HUES48 (cell line): Measurements from ENCODE around the gene SMYD5.
A peak's percentile ranks its signal among the peaks of the same experiment; 100 is the strongest.
"Not testable (repeated sequence)": the region's sequence is repeated elsewhere in the genome, so short reads cannot be mapped to it uniquely, and the experiment has no call there.

Source experiments
- H3K27ac ChIP-seq: one replicate; pipeline ENCODE4 v1.7.0; 2013; ENCODE audit warnings: low read depth, low read length, inconsistent platforms
- H3K27me3 ChIP-seq: 2 replicates; pipeline ENCODE4 v1.6.1; 2013; ENCODE audit warnings: mild to moderate bottlenecking, low read length; ENCODE audit not compliant: control insufficient read depth, insufficient read depth
- H3K36me3 ChIP-seq: 2 replicates; pipeline ENCODE4 v1.6.1; 2013; ENCODE audit warnings: low read length; ENCODE audit not compliant: control insufficient read depth, insufficient read depth
- H3K4me1 ChIP-seq: 2 replicates; pipeline ENCODE4 v1.6.1; 2013; ENCODE audit warnings: mild to moderate bottlenecking, low read length; ENCODE audit not compliant: control insufficient read depth, insufficient read depth
- H3K4me3 ChIP-seq: 2 replicates; pipeline ENCODE4 v1.5.1; 2013; ENCODE audit warnings: mild to moderate bottlenecking, low read depth, low read length
- H3K9ac ChIP-seq: 2 replicates; pipeline ENCODE4 v1.6.1; 2013; ENCODE audit warnings: mild to moderate bottlenecking, low read depth, low read length, moderate library complexity
- H3K9me3 ChIP-seq: 2 replicates; pipeline ENCODE4 v1.6.1; 2013; ENCODE audit warnings: low read length; ENCODE audit not compliant: control insufficient read depth, insufficient read depth

The SMYD5 gene

DNA sequence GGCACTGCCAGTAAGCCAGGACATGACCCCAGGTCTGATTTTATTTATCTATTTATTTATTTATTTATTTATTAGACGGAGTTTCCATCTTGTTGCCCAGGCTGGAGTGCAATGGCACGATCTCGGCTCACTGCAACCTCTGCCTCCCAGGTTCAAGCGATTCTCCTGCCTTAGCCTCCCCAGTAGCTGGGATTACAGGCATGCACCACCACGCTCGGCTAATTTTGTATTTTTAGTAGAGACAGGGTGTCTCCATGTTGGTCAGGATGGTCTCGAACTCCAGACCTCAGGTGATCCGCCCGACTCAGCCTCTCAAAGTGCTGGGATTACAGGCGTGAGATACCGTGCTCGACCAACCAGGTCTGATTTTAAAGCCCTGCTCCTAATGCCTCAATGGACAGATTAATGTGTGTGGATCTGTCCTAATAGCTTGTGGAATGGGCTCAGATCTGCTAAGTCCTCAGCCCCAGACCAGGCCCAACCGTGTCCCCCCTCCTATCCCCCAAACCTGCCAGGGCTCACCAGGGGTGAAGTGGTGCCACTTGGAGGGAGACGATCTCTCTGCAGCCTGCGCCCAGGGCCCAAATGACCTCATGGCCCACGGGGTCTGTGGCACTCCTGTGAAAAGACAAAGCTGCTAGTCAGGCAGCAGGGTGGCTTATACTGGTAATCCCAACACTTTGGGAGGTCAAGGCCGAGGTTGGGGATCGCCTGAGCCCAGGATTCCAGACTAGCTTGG is 48.8 kb downstream of the SMYD5 start:
- not testable (repeated sequence) for H3K9ac ChIP-seq, H3K27ac ChIP-seq, H3K4me1 ChIP-seq, H3K4me3 ChIP-seq, H3K27me3 ChIP-seq, H3K9me3 ChIP-seq
- H3K36me3 ChIP-seq, result peaks cover 33% of the 10 kb centered on the region

DNA sequence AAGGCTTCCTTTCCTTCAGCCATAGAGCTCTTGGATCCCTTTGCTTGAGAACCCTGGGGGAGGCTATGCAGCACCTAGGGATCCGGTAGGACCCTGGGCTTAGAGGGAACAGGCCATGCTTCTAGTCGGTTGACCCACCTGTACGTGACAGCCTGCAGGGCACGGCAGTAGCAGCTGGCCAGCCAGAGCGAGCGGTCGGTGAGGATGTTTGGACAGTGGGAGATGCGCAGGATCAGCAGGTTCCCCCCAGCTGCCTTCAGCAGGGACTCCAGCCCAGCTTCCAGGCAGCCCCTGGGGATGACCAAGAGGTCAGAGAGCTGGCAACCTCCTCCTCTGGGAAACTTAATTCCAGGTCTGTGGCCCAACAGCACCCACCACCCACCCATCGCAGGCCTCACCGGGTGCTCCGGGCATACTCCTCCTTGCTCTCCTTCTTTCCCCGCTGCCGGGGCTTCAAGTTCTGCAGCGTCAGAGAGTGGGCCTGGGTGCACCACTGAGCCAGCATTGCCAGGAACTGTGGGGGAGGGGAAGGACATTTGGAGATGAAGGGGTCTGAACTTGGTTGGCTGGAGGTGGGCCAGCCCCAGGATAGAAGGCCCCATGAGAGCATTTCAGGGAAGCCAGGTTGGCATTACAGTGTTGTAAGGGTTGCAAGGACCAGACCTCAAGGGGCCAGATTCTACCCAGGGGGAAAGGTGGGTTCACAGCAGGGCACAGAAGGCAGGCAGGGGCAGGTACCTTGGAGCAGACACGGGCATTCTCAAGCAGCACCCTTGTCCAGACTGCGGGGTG is 49.7 kb downstream of the SMYD5 start:
- Histone ChIP-seq H3K4me3 (no peak overlapping the region), H3K27ac (no peak overlapping the region), H3K36me3 (peaks cover 29% of the 10 kb centered on the region), H3K9ac (no peak overlapping the region), H3K27me3 (peaks cover 16% of the 10 kb centered on the region), H3K9me3 (no peaks in the 10 kb centered on the region), H3K4me1 (peaks cover 4% of the 10 kb centered on the region; the same call in 1 of the 2 replicates)

DNA sequence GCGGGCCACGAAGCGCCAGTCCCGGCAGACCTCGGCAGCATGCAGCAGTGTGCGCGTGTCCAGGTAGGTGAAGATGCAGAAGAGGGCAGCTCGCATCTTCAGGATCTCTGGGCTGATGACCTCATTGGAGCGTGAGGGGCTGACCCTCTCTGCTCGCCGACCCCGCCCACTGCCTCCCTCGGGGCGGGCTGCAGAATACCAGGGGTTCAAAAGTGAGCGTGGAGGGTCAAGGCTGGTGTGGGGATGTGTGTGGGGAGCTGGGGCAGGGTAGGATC is 50.2 kb downstream of the SMYD5 start:
- H3K9me3 ChIP-seq, result no peaks in the 10 kb centered on the region
- H3K27ac ChIP-seq, result no peak overlapping the region
- no peak overlapping the region for H3K4me3 ChIP-seq
- peaks cover 4% of the 10 kb centered on the region; the same call in 1 of the 2 replicates for H3K4me1 ChIP-seq
- no peak overlapping the region for H3K9ac ChIP-seq
- H3K36me3 ChIP-seq, result peaks cover 24% of the 10 kb centered on the region
- H3K27me3 ChIP-seq, result peaks cover 16% of the 10 kb centered on the region

DNA sequence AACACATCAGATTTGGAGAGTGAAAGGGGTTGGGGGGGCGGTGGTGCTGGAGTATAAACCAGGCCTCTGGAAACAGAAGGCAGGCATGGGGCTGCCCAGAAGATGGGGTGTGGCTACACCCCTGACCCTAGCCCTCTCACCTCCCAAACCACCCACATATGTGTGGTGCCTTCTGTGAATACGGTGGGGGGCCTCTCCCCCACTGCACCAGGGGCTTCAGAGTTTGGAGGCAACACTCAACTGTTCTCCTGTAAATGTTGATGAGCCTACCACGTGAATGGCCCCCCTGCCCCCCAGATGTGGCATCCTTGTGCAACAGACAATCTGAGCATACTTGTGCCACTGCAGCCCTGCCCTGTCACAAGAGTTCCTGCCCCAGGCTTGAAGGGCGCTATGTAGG is 50.7 kb downstream of the SMYD5 start:
- H3K36me3 ChIP-seq, result peaks cover 19% of the 10 kb centered on the region
- peaks cover 19% of the 10 kb centered on the region for H3K27me3 ChIP-seq
- H3K27ac ChIP-seq, result no peak overlapping the region
- no peak overlapping the region for H3K9ac ChIP-seq
- no peaks in the 10 kb centered on the region for H3K9me3 ChIP-seq
- no peak overlapping the region for H3K4me3 ChIP-seq
- peaks cover 4% of the 10 kb centered on the region; the same call in 1 of the 2 replicates for H3K4me1 ChIP-seq

GRCh38 chr2:73265298-73266060 is 51.4 kb downstream of the SMYD5 start:
- H3K36me3 ChIP-seq, result peaks cover 17% of the 10 kb centered on the region
- no peak overlapping the region for H3K27ac ChIP-seq
- H3K4me1 ChIP-seq, result peaks cover 3% of the 10 kb centered on the region; the same call in 1 of the 2 replicates
- no peaks in the 10 kb centered on the region for H3K9me3 ChIP-seq
- no peak overlapping the region for H3K4me3 ChIP-seq
- H3K27me3 ChIP-seq, result peaks cover 26% of the 10 kb centered on the region
- no peak overlapping the region for H3K9ac ChIP-seq

DNA sequence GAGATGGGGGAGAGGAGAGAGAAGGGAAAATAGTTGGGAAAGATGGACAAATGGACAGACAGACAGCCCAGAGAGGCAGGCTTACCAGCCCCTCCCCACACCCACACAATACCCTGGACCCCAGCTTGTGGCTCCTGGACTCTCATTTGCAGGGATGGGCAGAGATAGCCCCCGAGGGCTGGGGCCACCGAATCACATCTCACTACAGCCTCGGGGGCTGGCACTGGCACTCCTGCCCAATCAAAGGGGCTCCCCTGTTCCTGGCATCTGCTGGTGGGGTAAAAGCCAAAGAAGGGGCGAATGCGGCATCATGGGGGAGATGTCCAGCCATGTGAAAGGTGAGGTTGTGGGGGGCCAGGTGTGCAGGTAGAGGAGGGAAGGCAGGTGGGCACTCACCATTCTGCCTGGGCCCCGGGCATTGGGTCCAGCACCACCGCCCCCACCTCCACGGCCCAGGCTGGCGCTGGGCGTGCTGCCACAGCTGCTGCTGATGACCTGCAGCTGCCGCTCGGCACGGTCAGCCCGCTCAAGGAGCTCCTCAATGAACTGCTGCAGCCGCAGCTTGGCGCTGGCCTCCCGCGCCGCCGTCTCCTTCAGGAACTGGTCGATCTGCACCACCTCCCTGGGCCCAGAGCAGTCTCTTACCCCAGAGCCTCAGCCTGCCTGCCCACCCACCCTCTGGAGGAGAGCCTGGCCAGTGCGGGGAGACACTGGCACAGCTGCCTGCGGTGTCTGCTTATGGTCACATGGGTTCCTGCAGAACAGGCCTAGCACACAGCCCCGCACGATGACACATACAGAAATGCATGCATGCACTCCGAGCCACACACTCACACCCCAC is 52.2 kb downstream of the SMYD5 start:
- no peaks in the 10 kb centered on the region for H3K9me3 ChIP-seq
- H3K4me3 ChIP-seq, result no peak overlapping the region
- no peaks in the 10 kb centered on the region for H3K4me1 ChIP-seq
- H3K27ac ChIP-seq, result no peak overlapping the region
- H3K9ac ChIP-seq, result no peak overlapping the region
- H3K36me3 ChIP-seq, result peaks cover 17% of the 10 kb centered on the region
- H3K27me3 ChIP-seq, result peaks cover 32% of the 10 kb centered on the region

GRCh38 chr2:73267008-73267407 is 53.0 kb downstream of the SMYD5 start:
- no peak overlapping the region for H3K27ac ChIP-seq
- no peaks in the 10 kb centered on the region for H3K4me1 ChIP-seq
- no peak overlapping the region for H3K9ac ChIP-seq
- no peaks in the 10 kb centered on the region for H3K9me3 ChIP-seq
- H3K27me3 ChIP-seq, result peaks cover 32% of the 10 kb centered on the region
- no peak overlapping the region for H3K4me3 ChIP-seq
- peaks cover 17% of the 10 kb centered on the region for H3K36me3 ChIP-seq

DNA sequence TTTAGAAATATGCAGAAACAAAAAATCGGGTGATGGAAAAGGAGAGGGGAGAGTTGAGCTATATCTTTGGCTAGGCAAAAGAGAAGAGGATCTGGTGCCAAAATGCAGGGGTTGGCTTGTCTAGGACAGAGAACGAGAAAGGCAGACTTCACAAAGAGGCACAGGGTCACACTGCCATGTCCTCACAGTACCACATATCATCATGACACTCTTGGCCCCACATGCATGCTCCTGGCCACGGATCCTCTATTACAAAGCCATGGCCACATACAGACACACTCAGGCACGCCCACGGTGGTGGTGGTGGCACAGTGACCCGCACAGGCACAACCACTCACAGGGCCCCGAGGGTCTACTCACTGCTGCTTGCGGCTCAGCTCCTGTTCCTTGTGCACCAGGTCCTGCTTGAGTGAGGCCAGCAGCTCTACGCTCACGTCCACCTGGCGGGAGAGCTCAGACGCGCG is 54.4 kb downstream of the SMYD5 start:
- Histone ChIP-seq H3K36me3 (peaks cover 7% of the 10 kb centered on the region), H3K4me1 (no peaks in the 10 kb centered on the region), H3K4me3 (peak overlapping the region; percentile 62), H3K9ac (no peak overlapping the region; the same call in 1 of the 2 replicates), H3K27me3 (peaks cover 32% of the 10 kb centered on the region), H3K9me3 (no peaks in the 10 kb centered on the region), H3K27ac (no peak overlapping the region)

- Histone ChIP-seq H3K27ac (no peak overlapping the region), H3K4me3 (peak overlapping the region; percentile 62), H3K9me3 (no peaks in the 10 kb centered on the region), H3K4me1 (no peaks in the 10 kb centered on the region), H3K36me3 (0 out of 2 replicates have a peak, but pooled peaks cover under 1% of the 10 kb centered on the region), H3K9ac (no peak overlapping the region; the same call in 1 of the 2 replicates), H3K27me3 (peaks cover 32% of the 10 kb centered on the region)
Observed at GRCh38 chr2:73268830-73269685, 55.0 kb downstream of the SMYD5 start.
